ENCODE data around the gene GORASP2. TPM values are rescaled to one million over a fixed set of nuclear protein-coding genes. Genes with fewer than 3 reads are reported as not detected.
"Not testable (repeated sequence)": the region's sequence is repeated elsewhere in the genome, so short reads cannot be mapped to it uniquely, and the experiment has no call there.

GORASP2 gene
- total RNA-seq, 1 donor from 2014 or later, result 61.5 TPM

GRCh38 chr2:170917219-170917913 lies 11.7 kb upstream of the GORASP2 start:
- Histone ChIP-seq H3K36me3 (peaks cover 12% of the 10 kb centered on the region), H3K4me3 (no peak overlapping the region), H3K9me3 (replicated peaks) (peaks cover 66% of the 10 kb centered on the region), H3K27me3 (ENCODE audit: low read depth) (no peaks in the 10 kb centered on the region), H3K4me1 (no peaks in the 10 kb centered on the region), H3K27ac (replicated peaks) (no peak overlapping the region)
- TF ChIP-seq CTCF (IDR thresholded peaks at IDR 0.05; ENCODE audit: borderline replicate concordance), result no peak
- intact Hi-C loops (cut with micrococcal nuclease), result no loop called here
- DNase-seq, result no peak

- Histone ChIP-seq H3K27ac (replicated peaks) (no peak overlapping the region), H3K9me3 (replicated peaks) (peaks cover 61% of the 10 kb centered on the region), H3K4me1 (no peaks in the 10 kb centered on the region), H3K4me3 (no peak overlapping the region), H3K27me3 (ENCODE audit: low read depth) (no peaks in the 10 kb centered on the region), H3K36me3 (peaks cover 12% of the 10 kb centered on the region)
- intact Hi-C loops (cut with micrococcal nuclease), result no loop called here
- TF ChIP-seq CTCF (IDR thresholded peaks at IDR 0.05; ENCODE audit: borderline replicate concordance), result no peak
- DNase-seq, result no peak
Observed at GRCh38 chr2:170917957-170918356, 11.1 kb upstream of the GORASP2 start.

GRCh38 chr2:170921873-170922272 lies 7.2 kb upstream of the GORASP2 start:
- intact Hi-C loops (cut with micrococcal nuclease); H3K4me1 ChIP-seq; H3K4me3 ChIP-seq; H3K27me3 ChIP-seq (ENCODE audit: low read depth); DNase-seq; H3K27ac ChIP-seq (replicated peaks): not testable (repeated sequence)
- peaks cover 25% of the 10 kb centered on the region for H3K9me3 ChIP-seq (replicated peaks)
- H3K36me3 ChIP-seq, result peaks cover 12% of the 10 kb centered on the region

GRCh38 chr2:170922634-170923494 lies 6.2 kb upstream of the GORASP2 start:
- no peaks in the 10 kb centered on the region for H3K4me1 ChIP-seq
- intact Hi-C loops (cut with micrococcal nuclease), result no loop called here

GRCh38 chr2:170923799-170924198 lies 5.3 kb upstream of the GORASP2 start:
- Histone ChIP-seq H3K9me3 (replicated peaks) (peaks cover 5% of the 10 kb centered on the region), H3K27me3 (ENCODE audit: low read depth) (no peaks in the 10 kb centered on the region), H3K4me1 (peaks cover 8% of the 10 kb centered on the region), H3K4me3 (no peak overlapping the region), H3K36me3 (no peaks in the 10 kb centered on the region), H3K27ac (replicated peaks) (no peak overlapping the region)
- intact Hi-C loops (cut with micrococcal nuclease), result no loop called here
- TF ChIP-seq CTCF (IDR thresholded peaks at IDR 0.05; ENCODE audit: borderline replicate concordance), result no peak
- no peak for DNase-seq

More at GRCh38 chr2:170922634-170923494, 6.2 kb upstream of the GORASP2 start:
- Histone ChIP-seq H3K27ac (replicated peaks) (no peak overlapping the region), H3K9me3 (replicated peaks) (peaks cover 15% of the 10 kb centered on the region), H3K4me3 (no peak overlapping the region), H3K27me3 (ENCODE audit: low read depth) (no peaks in the 10 kb centered on the region), H3K36me3 (peaks cover 7% of the 10 kb centered on the region)
- no peak for TF ChIP-seq CTCF (IDR thresholded peaks at IDR 0.05; ENCODE audit: borderline replicate concordance)
- no peak for DNase-seq

GRCh38 chr2:170924969-170925368 lies 4.1 kb upstream of the GORASP2 start:
- Histone ChIP-seq H3K4me1 (peaks cover 17% of the 10 kb centered on the region), H3K4me3 (no peak overlapping the region), H3K36me3 (no peaks in the 10 kb centered on the region), H3K27ac (replicated peaks) (no peak overlapping the region), H3K9me3 (replicated peaks) (peaks cover 3% of the 10 kb centered on the region), H3K27me3 (ENCODE audit: low read depth) (no peaks in the 10 kb centered on the region)
- DNase-seq, result no peak
- no peak for TF ChIP-seq CTCF (IDR thresholded peaks at IDR 0.05; ENCODE audit: borderline replicate concordance)
- intact Hi-C loops (cut with micrococcal nuclease), result no loop called here

Data from left ventricle myocardium inferior (tissue), 1 donor.